ENCODE data around the gene ACSL3.
"Not testable (repeated sequence)": the region's sequence is repeated elsewhere in the genome, so short reads cannot be mapped to it uniquely, and the experiment has no call there.

Gene ACSL3

GRCh38 chr2:222915092-222915957 lies 54.5 kb downstream of the ACSL3 start:
- no peak for DNase-seq

GRCh38 chr2:222916229-222917197 lies 55.7 kb downstream of the ACSL3 start:
- no peak for DNase-seq

DNA sequence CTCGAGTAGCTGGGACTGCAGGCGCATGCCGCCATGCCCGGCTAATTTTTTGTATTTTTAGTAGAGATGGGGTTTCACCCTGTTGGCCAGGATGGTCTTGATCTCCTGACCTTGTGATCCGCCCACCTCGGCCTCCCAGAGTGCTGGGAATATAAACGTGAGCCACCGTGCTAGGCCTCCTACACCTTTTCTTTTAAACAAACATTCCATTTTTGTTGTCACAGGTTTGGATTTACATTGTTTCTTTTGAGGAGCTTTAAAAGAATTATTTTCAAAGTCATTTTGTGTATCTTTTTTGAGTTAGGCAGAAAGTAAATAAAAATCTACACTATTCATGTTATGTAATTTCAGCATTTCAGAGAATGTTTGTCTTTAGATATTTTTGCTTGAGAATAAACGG lies 56.4 kb downstream of the ACSL3 start:
- DNase-seq = not testable (repeated sequence)

GRCh38 chr2:222919841-222920526 lies 59.1 kb downstream of the ACSL3 start:
- no peak for DNase-seq

- no peak for DNase-seq
Observed at GRCh38 chr2:222920657-222921186, 59.9 kb downstream of the ACSL3 start.

GRCh38 chr2:222922019-222922800 lies 61.4 kb downstream of the ACSL3 start:
- no peak for DNase-seq

DNA sequence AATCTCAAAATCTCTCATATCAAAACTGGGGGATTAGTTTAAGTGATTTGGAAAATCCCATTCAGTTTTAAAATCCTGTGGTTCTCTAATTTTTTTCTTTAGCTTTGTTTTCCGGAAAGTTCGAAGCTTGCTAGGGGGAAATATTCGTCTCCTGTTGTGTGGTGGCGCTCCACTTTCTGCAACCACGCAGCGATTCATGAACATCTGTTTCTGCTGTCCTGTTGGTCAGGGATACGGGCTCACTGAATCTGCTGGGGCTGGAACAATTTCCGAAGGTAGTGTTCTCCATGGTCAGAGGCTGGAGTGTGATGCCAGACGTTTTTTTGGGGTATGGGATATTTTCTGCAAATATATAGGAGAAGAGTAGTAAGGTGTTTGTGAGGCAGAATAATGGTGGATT lies 66.1 kb downstream of the ACSL3 start:
- no peak for DNase-seq

DNA sequence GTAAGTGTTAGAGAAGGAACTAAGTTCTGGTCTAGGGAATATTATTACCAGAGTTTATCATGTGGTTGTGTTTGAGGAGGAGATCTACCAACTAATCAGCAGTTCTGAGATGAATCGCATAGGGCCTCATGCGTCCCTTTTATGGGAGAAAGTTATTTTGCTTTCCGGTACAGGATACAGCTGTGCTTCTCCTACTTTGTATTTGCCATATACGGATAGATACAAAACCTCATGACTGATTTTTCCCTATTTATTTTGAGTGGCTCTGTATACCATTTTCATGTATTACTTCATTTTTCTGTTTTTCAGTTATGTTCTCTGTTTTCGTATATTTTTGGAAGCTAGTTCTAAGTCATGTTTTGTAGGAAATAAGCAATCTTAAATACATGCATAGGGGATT lies 66.8 kb downstream of the ACSL3 start:
- DNase-seq = no peak

- DNase-seq = no peak
Observed at GRCh38 chr2:222928335-222928734, 67.5 kb downstream of the ACSL3 start.

GRCh38 chr2:222930862-222931261 lies 70.0 kb downstream of the ACSL3 start:
- no peak for DNase-seq

DNA sequence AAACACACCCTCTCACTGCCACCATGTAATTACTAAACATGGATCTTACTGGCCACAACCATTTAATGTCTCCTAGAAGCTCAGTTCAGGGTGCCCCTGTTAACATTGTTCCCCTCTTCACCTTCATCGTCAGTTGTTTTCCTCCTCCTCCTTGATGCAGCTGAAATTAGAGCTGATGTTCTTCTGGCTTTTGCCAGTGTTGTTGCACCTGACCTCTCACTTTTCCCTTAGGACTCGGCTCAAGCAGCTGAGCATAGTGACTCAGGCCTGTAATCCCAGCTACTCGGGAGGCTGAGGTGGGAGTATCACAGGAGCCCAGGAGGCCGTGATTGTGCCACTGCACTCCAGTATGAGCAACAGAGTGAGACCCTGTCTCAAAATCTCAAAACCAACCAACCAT lies 70.8 kb downstream of the ACSL3 start:
- DNase-seq = no peak

DNA sequence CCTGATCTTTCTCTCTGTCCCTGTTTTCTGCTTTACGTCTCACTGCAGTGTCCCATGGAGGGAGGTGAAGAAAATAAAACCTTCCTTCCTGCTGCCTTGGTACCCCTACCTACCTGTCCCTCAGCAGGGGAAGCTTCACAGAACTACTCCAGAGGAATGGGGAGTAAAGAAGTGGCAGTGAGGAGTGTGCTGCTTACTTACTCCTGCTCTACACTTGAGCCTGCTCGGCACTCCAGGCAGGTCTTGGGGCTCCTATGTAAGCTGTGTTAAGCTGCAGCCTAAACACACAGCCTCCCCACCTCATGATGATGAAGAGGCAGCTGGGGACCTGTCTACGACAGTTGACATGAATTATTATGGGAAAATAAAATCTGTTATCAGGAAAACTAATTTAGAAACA lies 72.6 kb downstream of the ACSL3 start:
- no peak for DNase-seq

DNA sequence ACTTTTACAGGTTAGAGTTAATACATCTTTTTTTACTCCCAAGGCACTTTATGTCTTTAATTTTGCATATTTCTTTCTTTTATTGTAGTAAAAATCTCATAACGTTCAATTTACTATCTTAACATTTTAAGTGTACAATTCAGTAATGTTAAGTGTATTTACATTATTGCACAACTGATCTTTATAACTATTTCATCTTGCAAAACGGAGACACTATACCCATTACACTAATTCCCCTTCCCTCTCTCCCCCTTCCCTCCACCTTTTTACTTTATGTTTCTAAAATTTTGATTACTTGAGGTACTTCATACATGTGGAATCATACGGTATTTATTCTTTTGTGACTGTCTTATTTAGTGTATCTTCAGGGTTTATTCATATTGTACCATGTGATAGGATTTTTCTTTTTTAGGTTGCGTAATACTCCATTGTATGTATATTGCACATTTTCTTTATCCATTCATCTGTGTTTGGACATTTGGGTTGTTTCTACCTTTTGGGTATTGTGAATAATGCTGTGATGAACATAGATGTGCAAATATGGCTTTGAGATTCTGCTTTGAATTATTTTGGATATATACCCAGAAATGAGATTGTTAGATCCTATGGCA lies 75.0 kb downstream of the ACSL3 start:
- no peak for DNase-seq

DNA sequence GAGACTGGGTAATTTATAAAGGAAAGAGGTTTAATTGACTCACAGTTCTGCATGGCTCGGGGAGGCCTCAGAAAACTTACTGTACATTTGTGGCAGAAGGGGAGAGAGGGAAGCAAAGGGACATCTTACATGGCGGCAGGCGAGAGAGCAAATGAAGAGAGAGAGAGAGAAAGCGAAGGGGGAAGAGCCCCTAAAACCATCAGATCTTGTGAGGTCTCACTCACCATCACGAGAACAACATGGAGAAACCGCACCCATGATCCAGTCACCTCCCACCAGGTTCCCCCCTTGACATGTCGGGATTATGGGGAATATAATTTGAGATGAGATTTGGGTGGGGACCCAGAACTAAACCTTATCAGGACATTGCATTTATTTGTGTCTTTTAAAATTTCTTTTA lies 75.9 kb downstream of the ACSL3 start:
- DNase-seq = no peak

GRCh38 chr2:222938327-222938726 lies 77.5 kb downstream of the ACSL3 start:
- no peak for DNase-seq

DNA sequence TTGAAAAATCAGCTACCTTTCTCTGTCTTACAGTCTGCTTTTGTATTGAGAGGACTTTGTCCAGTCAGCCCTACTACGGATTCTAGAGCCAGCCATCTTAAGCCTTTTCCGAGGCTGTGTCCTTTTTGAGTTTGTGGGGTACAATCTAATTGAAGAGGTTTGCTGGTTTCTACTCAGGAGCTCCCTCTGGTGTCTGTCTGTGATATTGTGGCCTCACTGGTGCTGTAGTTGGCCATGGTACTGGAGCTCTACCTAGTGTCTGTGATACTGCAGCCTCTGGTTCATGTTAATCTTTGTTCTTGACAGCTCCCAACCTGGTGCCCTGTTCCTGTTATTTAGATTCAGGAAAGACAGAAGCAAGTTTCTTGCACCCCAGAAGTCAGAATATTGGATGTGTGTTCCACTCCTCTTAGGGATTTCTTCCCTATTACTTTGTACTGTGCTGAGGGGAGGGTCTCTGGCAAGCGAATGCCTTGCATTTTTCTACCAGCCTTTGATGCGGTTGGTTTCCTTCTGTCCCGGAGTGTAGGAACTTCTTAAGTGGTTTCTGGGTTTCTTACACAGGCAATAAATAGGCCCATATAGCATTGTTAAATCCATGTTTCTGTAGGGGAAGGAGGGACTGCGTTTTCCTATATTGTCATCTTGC lies 78.5 kb downstream of the ACSL3 start:
- peak; percentile 22 for DNase-seq

GRCh38 chr2:222939979-222940378 lies 79.1 kb downstream of the ACSL3 start:
- DNase-seq = no peak

DNA sequence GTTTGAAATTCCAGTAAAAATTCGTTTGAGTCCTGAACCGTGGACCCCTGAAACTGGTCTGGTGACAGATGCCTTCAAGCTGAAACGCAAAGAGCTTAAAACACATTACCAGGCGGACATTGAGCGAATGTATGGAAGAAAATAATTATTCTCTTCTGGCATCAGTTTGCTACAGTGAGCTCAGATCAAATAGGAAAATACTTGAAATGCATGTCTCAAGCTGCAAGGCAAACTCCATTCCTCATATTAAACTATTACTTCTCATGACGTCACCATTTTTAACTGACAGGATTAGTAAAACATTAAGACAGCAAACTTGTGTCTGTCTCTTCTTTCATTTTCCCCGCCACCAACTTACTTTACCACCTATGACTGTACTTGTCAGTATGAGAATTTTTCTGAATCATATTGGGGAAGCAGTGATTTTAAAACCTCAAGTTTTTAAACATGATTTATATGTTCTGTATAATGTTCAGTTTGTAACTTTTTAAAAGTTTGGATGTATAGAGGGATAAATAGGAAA lies 80.7 kb downstream of the ACSL3 start:
- DNase-seq = no peak

DNA sequence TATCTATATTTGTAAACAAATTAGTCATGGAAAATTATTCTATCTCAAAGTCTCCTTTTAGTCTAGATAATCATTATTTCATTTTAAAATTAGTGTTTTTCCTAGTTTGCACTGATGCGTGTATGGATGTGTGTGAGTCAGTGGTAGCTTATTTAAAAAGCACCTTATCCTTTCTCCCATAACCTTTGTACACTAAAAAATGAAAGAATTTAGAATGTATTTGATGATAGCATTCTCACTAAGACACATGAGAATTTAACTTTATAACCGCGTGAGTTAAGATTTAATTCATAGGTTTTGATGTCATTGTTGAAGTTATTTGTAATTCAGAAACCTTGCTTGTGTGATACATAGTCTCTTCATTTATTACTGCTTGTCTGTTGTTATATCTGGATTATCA lies 81.7 kb downstream of the ACSL3 start:
- no peak for DNase-seq

GRCh38 chr2:222942977-222943376 lies 82.1 kb downstream of the ACSL3 start:
- DNase-seq = no peak

DNA sequence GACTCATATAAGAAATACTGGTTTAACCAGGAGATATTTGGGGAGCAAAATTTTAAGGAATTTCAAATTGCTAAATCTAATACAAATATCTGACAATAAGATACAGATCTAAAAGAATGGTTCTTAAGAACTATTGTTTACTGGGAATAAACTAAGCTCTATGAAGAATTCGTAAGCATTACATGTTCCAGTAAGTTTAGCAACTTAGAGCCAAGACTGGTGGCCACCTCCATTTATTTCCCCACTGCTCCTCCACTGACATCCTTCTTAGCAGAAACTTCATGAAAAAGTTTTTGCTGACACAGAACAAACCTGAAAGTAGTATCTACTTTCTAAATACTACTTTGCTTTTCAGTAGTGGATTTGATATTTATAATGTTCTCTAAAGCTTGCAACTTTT lies 83.0 kb downstream of the ACSL3 start:
- no peak for DNase-seq

All from DMS153 (cell line).